ENCODE results near the gene GMIP.

The GMIP gene

GRCh38 chr19:19662871-19663255 lies 19.4 kb upstream of the GMIP start:
- Histone ChIP-seq H3K36me3 (ENCODE audit: control insufficient read depth in 1 of 2, insufficient read depth in 2 of 2, low read depth in 1 of 2, low read length in 2 of 2) (peaks cover 28 to 30% of the 10 kb centered on the region in 2 experiments), H2AK5ac (ENCODE audit: low read length, severe bottlenecking) (no peak overlapping the region), H3K18ac (ENCODE audit: low read depth in 1 of 2, low read length in 2 of 2) (peak overlapping the region; percentile 85 to 97), H2BK12ac (ENCODE audit: low read length in 2 of 2) (no peak overlapping the region), H2BK15ac (ENCODE audit: low read depth, poor library complexity, severe bottlenecking) (no peak overlapping the region), H2BK5ac (ENCODE audit: low read depth, low read length, poor library complexity, severe bottlenecking) (no peak overlapping the region), H3K4ac (ENCODE audit: low read depth in 1 of 2, low read length in 2 of 2) (peak overlapping the region; percentile 83 to 95), H3K27me3 (ENCODE audit: control insufficient read depth in 1 of 2, insufficient read depth in 1 of 2, low read length in 2 of 2) (no peaks in the 10 kb centered on the region), H3K79me1 (replicated peaks; ENCODE audit: low read length, poor library complexity, severe bottlenecking) (peaks cover 10% of the 10 kb centered on the region), H2AFZ (ENCODE audit: low read depth, low read length) (peak overlapping the region; percentile 80), H2BK120ac (ENCODE audit: low read depth, low read length) (no peak overlapping the region), H3K9me3 (ENCODE audit: control insufficient read depth, low read length) (no peaks in the 10 kb centered on the region), H4K8ac (ENCODE audit: low read length) (peak overlapping the region; percentile 96), H3K4me3 (ENCODE audit: insufficient read depth in 1 of 2, low read depth in 1 of 2, low read length in 2 of 2) (peak overlapping the region; percentile 99), H3K4me2 (ENCODE audit: low read length, poor library complexity, severe bottlenecking) (peak overlapping the region; percentile 85), H3K27ac (ENCODE audit: low read length, poor library complexity, severe bottlenecking) (no peak overlapping the region), H3K14ac (ENCODE audit: low read length in 2 of 2) (peak overlapping the region in 1 of 2 experiments; percentile 91), H3K4me1 (ENCODE audit: control insufficient read depth, insufficient read depth, low read depth, low read length) (peaks cover 17% of the 10 kb centered on the region), H3K9ac (ENCODE audit: low read length) (peak overlapping the region; percentile 96), H4K91ac (ENCODE audit: low read length) (peak overlapping the region; percentile 88), H3K23ac (ENCODE audit: low read length in 2 of 2) (peak overlapping the region in 1 of 2 experiments; percentile 99)
- WGBS: 9% methylated on average over 17 of the region's 17 CpGs
- no peak for DNase-seq

GRCh38 chr19:19662344-19662743 lies 18.9 kb upstream of the GMIP start:
- H2AFZ ChIP-seq (ENCODE audit: low read depth, low read length): no peak overlapping the region
- peaks cover 13% of the 10 kb centered on the region for H3K79me1 ChIP-seq (replicated peaks; ENCODE audit: low read length, poor library complexity, severe bottlenecking)
- no peak overlapping the region for H2BK12ac ChIP-seq (ENCODE audit: low read length in 2 of 2)
- no peak overlapping the region for H2BK5ac ChIP-seq (ENCODE audit: low read depth, low read length, poor library complexity, severe bottlenecking)
- no peak overlapping the region for H4K8ac ChIP-seq (ENCODE audit: low read length)
- 85% methylated on average over 8 of the region's 8 CpGs for WGBS
- H3K4ac ChIP-seq (ENCODE audit: low read depth in 1 of 2, low read length in 2 of 2): no peak overlapping the region
- no peak overlapping the region for H2BK15ac ChIP-seq (ENCODE audit: low read depth, poor library complexity, severe bottlenecking)
- peak overlapping the region; percentile 85 for H3K4me2 ChIP-seq (ENCODE audit: low read length, poor library complexity, severe bottlenecking)
- no peaks in the 10 kb centered on the region for H3K9me3 ChIP-seq (ENCODE audit: control insufficient read depth, low read length)
- no peak overlapping the region for H3K18ac ChIP-seq (ENCODE audit: low read depth in 1 of 2, low read length in 2 of 2)
- H3K36me3 ChIP-seq (ENCODE audit: control insufficient read depth in 1 of 2, insufficient read depth in 2 of 2, low read depth in 1 of 2, low read length in 2 of 2): peaks cover 33 to 35% of the 10 kb centered on the region in 2 experiments
- no peak overlapping the region for H3K27ac ChIP-seq (ENCODE audit: low read length, poor library complexity, severe bottlenecking)
- no peak for DNase-seq
- peak overlapping the region; percentile 96 for H3K9ac ChIP-seq (ENCODE audit: low read length)
- H3K14ac ChIP-seq (ENCODE audit: low read length in 2 of 2): no peak overlapping the region
- H4K91ac ChIP-seq (ENCODE audit: low read length): no peak overlapping the region
- H2BK120ac ChIP-seq (ENCODE audit: low read depth, low read length): no peak overlapping the region
- H3K4me3 ChIP-seq (ENCODE audit: insufficient read depth in 1 of 2, low read depth in 1 of 2, low read length in 2 of 2): peak overlapping the region in 1 of 2 experiments; percentile 99
- H3K4me1 ChIP-seq (ENCODE audit: control insufficient read depth, insufficient read depth, low read depth, low read length): peaks cover 17% of the 10 kb centered on the region
- no peak overlapping the region for H2AK5ac ChIP-seq (ENCODE audit: low read length, severe bottlenecking)
- no peak overlapping the region for H3K23ac ChIP-seq (ENCODE audit: low read length in 2 of 2)
- no peaks in the 10 kb centered on the region for H3K27me3 ChIP-seq (ENCODE audit: control insufficient read depth in 1 of 2, insufficient read depth in 1 of 2, low read length in 2 of 2)

GRCh38 chr19:19661675-19662251 lies 18.3 kb upstream of the GMIP start:
- Histone ChIP-seq H3K79me1 (replicated peaks; ENCODE audit: low read length, poor library complexity, severe bottlenecking) (peaks cover 18% of the 10 kb centered on the region), H3K23ac (ENCODE audit: low read length in 2 of 2) (no peak overlapping the region), H2BK12ac (ENCODE audit: low read length in 2 of 2) (no peak overlapping the region), H3K9ac (ENCODE audit: low read length) (peak overlapping the region; percentile 96), H3K18ac (ENCODE audit: low read depth in 1 of 2, low read length in 2 of 2) (no peak overlapping the region), H3K9me3 (ENCODE audit: control insufficient read depth, low read length) (no peaks in the 10 kb centered on the region), H3K14ac (ENCODE audit: low read length in 2 of 2) (no peak overlapping the region), H3K27me3 (ENCODE audit: control insufficient read depth in 1 of 2, insufficient read depth in 1 of 2, low read length in 2 of 2) (no peaks in the 10 kb centered on the region), H3K4ac (ENCODE audit: low read depth in 1 of 2, low read length in 2 of 2) (no peak overlapping the region), H3K27ac (ENCODE audit: low read length, poor library complexity, severe bottlenecking) (no peak overlapping the region), H2AFZ (ENCODE audit: low read depth, low read length) (no peak overlapping the region), H2BK5ac (ENCODE audit: low read depth, low read length, poor library complexity, severe bottlenecking) (no peak overlapping the region), H3K4me1 (ENCODE audit: control insufficient read depth, insufficient read depth, low read depth, low read length) (peaks cover 17% of the 10 kb centered on the region), H4K91ac (ENCODE audit: low read length) (no peak overlapping the region), H2BK15ac (ENCODE audit: low read depth, poor library complexity, severe bottlenecking) (no peak overlapping the region), H3K4me2 (ENCODE audit: low read length, poor library complexity, severe bottlenecking) (peak overlapping the region; percentile 2), H2BK120ac (ENCODE audit: low read depth, low read length) (no peak overlapping the region), H2AK5ac (ENCODE audit: low read length, severe bottlenecking) (no peak overlapping the region), H3K4me3 (ENCODE audit: insufficient read depth in 1 of 2, low read depth in 1 of 2, low read length in 2 of 2) (peak overlapping the region in 1 of 2 experiments; percentile 99), H4K8ac (ENCODE audit: low read length) (no peak overlapping the region), H3K36me3 (ENCODE audit: control insufficient read depth in 1 of 2, insufficient read depth in 2 of 2, low read depth in 1 of 2, low read length in 2 of 2) (peaks cover 38 to 41% of the 10 kb centered on the region in 2 experiments)
- DNase-seq: no peak
- 94% methylated on average over 17 of the region's 18 CpGs for WGBS

- no peak for DNase-seq
- H3K18ac ChIP-seq (ENCODE audit: low read depth in 1 of 2, low read length in 2 of 2): no peak overlapping the region
- H3K4me2 ChIP-seq (ENCODE audit: low read length, poor library complexity, severe bottlenecking): no peak overlapping the region
Observed at GRCh38 chr19:19661141-19661674, 17.8 kb upstream of the GMIP start.

More at GRCh38 chr19:19661141-19661674, 17.8 kb upstream of the GMIP start:
- Histone ChIP-seq H3K9ac (ENCODE audit: low read length) (no peak overlapping the region), H3K9me3 (ENCODE audit: control insufficient read depth, low read length) (no peaks in the 10 kb centered on the region), H4K8ac (ENCODE audit: low read length) (no peak overlapping the region), H3K36me3 (ENCODE audit: control insufficient read depth in 1 of 2, insufficient read depth in 2 of 2, low read depth in 1 of 2, low read length in 2 of 2) (peaks cover 44 to 46% of the 10 kb centered on the region in 2 experiments), H3K4me1 (ENCODE audit: control insufficient read depth, insufficient read depth, low read depth, low read length) (peaks cover 17% of the 10 kb centered on the region), H3K14ac (ENCODE audit: low read length in 2 of 2) (no peak overlapping the region), H3K23ac (ENCODE audit: low read length in 2 of 2) (no peak overlapping the region), H3K4ac (ENCODE audit: low read depth in 1 of 2, low read length in 2 of 2) (no peak overlapping the region), H2BK120ac (ENCODE audit: low read depth, low read length) (no peak overlapping the region), H3K27ac (ENCODE audit: low read length, poor library complexity, severe bottlenecking) (no peak overlapping the region), H3K4me3 (ENCODE audit: insufficient read depth in 1 of 2, low read depth in 1 of 2, low read length in 2 of 2) (peak overlapping the region in 1 of 2 experiments; percentile 99), H4K91ac (ENCODE audit: low read length) (no peak overlapping the region), H2BK15ac (ENCODE audit: low read depth, poor library complexity, severe bottlenecking) (no peak overlapping the region), H2AFZ (ENCODE audit: low read depth, low read length) (no peak overlapping the region), H3K27me3 (ENCODE audit: control insufficient read depth in 1 of 2, insufficient read depth in 1 of 2, low read length in 2 of 2) (no peaks in the 10 kb centered on the region), H3K79me1 (replicated peaks; ENCODE audit: low read length, poor library complexity, severe bottlenecking) (peaks cover 23% of the 10 kb centered on the region), H2AK5ac (ENCODE audit: low read length, severe bottlenecking) (no peak overlapping the region), H2BK12ac (ENCODE audit: low read length in 2 of 2) (no peak overlapping the region), H2BK5ac (ENCODE audit: low read depth, low read length, poor library complexity, severe bottlenecking) (no peak overlapping the region)
- 95% methylated on average over 10 of the region's 10 CpGs for WGBS
